OCI-LY3 (cell line): ENCODE measurements around the gene MATCAP1.

Experiments
- EZH2phosphoT487 ChIP-seq: fragments of 200-600 bp; shearing (Covaris generic); IDR thresholded peaks from 2 replicates; pipeline ENCODE4 v1.6.1; 2018; ENCODE audit warnings: antibody characterized with exemption, mixed run types, low read depth
- TF ChIP-seq, protein P1 (sequence below): fragments of 200-600, 300-600 bp; sonication (generic); IDR thresholded peaks from 2 replicates; pipeline ENCODE4 v1.5.1; 2014; ENCODE audit warnings: antibody characterized with exemption, low read length, low read depth

DNA sequence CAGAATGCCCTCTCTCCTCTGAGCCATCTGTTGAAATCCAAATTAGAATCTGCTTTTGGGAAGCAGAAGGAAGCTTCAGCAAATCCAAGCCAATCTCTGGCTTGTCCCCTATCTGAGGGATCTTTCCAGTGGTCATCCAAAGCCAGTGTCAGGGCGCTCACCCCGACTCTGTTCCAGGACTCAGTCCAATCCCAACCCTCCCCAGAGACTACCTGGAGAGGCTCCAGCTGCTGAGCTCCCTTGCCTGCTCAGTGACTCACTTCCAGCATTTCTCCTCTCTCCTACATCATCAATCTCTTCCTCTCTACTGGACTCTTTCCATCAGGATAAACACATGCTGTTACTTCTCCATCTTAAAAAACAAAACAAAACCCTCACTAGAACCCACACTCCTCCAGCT is 2.4 kb downstream of the MATCAP1 start:
- TF ChIP-seq, protein P1, sequence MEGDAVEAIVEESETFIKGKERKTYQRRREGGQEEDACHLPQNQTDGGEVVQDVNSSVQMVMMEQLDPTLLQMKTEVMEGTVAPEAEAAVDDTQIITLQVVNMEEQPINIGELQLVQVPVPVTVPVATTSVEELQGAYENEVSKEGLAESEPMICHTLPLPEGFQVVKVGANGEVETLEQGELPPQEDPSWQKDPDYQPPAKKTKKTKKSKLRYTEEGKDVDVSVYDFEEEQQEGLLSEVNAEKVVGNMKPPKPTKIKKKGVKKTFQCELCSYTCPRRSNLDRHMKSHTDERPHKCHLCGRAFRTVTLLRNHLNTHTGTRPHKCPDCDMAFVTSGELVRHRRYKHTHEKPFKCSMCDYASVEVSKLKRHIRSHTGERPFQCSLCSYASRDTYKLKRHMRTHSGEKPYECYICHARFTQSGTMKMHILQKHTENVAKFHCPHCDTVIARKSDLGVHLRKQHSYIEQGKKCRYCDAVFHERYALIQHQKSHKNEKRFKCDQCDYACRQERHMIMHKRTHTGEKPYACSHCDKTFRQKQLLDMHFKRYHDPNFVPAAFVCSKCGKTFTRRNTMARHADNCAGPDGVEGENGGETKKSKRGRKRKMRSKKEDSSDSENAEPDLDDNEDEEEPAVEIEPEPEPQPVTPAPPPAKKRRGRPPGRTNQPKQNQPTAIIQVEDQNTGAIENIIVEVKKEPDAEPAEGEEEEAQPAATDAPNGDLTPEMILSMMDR: no peak
- TF ChIP-seq EZH2phosphoT487: no peak
